NCI-H1417 treated with DMSO at 0.1 percent for 48 hours (cell line): ENCODE measurements around the gene CDRT4.
"Not testable (repeated sequence)": the region's sequence is repeated elsewhere in the genome, so short reads cannot be mapped to it uniquely, and the experiment has no call there.

Experiments used
- DNase-seq: peaks from one replicate; lab custom pipeline; 2025; lab: John Stamatoyannopoulos, UW

CDRT4 gene

GRCh38 chr17:15456972-15457722 lies 10.3 kb downstream of the CDRT4 start:
- no peak for DNase-seq

DNA sequence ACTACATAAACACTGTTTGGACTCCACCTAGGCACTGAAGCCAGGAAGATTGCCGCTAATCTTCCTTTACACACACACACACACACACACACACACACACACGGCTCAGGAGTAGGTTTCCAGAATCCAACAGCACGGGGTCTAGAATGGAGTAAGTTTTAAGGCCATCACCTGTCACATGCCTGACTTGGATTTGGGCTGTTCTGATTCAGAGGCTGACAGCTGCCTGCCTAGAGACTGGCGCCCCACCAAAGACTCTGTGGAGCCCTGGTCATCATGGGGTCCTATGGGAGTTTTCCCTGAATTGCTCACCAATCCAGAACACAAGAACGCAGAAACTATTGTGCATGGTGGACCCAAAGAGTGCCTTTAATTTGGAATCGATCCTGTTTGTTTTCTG lies 10.9 kb downstream of the CDRT4 start:
- no peak for DNase-seq

DNA sequence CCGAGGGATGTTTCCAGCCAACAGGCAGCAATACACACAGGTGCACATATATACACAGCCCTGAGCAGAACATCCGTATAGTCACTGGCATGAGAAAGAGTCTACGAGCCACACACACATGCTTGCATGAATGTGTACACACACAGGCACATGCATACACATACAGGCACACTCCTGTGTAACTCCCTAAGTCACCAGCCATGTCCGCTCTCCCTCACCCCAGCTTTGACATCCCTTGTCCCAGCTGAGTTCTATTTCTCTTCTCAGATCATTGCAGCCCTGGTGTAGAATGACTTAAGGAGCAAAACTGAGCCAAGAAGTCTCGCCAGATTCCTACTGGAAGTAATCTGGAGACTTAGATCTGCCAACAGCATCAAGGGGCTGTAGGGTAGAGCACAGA lies 13.1 kb downstream of the CDRT4 start:
- DNase-seq: no peak

DNA sequence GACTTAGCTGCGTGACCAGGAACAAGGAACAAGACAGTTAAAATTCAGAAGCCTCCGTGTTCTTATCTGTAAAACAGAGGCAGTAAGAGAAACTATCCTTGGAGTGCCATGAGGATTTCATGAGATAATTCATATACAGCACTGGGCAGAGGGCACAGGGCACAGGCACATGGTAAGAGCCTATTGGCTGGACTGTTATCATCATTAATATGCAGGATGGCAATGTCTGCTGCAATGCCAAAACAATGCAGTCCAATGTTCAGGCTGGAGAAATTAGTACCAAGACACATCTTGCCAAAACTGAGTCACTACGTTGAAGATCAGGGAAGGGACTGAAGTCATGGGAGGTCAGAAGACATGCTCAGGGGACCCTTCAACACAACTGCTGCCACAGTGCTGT lies 13.6 kb downstream of the CDRT4 start:
- DNase-seq: no peak

DNA sequence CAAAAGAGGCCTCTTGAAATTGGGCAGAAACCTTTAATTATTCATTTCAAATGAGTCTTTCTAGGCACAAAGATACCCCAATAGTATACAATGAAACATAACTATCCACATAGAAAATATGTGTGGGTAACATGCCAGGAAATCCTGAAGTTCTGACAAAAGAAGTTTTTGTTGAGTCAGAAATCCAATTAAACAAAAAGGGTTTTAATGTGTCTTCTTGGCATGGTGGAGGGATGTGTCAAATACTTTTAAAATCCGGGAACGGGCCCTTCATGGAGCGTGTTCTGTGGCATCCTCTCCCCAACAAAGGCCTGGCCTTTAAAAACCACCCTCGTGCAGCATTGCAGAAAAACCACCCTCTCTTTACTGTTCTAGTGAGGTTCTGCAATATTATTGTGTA lies 14.2 kb downstream of the CDRT4 start:
- DNase-seq: no peak

- DNase-seq: no peak
These were observed 14.7 kb downstream of the CDRT4 start for GRCh38 chr17:15452746-15453145.

DNA sequence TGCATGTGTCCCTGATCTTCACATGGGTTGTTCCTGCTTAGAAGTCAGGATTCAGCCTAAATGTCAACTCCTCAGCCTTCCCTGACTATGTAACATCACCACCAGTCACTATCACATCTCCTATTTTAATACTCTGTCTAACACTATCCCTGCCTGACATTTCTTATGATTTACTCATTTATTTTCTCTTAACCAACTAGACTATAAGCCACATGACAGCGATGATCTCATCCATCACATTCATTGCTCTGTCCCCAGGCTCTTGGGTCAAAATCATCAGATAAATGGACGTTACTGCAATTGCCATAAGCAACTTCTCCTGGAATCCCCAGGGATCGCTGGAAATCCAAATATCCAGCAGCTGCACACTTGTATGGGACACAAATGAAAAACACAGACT lies 15.7 kb downstream of the CDRT4 start:
- DNase-seq: no peak

GRCh38 chr17:15448580-15448956 lies 18.9 kb downstream of the CDRT4 start:
- no peak for DNase-seq

DNA sequence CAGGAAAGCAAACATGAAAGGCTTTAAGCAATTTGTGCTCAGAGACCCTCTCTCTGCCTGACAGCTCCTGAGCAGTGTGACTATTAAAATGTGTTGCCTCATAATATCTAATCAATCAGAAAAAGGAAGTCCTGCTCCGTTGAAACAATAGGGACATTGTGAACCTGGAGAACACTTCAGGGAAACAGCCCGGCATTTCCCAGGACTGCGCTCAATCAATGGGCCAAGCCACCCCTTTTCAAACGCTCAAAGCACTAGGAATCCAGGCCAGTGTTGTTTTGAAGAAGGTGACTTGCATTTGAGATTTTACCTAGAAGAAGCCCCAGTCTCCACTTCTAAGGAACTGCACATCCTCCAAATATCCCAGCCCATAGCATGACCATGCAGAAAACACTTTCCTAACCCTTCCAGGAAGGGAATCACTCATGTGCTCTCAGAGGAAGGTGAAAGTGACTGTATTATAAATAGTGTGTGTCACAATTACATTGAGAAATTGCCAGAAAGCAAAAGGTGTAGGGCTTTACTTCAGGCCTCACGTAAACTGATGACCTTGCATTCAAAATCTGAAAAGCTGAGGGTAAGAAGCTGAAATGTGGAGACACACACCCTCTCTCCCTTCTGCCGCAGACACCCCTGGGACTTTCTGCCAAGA lies 19.4 kb downstream of the CDRT4 start:
- DNase-seq: no peak

DNA sequence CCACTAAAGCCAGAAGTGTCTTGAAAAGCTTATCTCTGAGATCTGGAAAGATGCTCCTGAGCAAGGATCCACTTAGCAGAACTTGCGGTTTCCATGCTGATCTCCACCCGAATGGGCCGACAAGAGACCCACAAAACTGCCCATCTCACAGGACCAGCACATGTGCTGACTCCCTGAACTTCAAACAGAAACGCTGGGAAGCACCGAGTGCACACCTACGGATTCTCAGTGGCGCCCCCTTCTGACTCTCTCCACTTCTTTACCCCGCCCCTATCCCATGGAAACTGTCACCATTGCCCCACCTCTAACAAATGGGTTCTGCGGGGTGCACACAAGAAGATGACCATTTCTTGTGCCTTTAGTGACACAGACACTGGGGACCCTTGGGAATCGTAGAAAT lies 21.4 kb downstream of the CDRT4 start:
- no peak for DNase-seq

DNA sequence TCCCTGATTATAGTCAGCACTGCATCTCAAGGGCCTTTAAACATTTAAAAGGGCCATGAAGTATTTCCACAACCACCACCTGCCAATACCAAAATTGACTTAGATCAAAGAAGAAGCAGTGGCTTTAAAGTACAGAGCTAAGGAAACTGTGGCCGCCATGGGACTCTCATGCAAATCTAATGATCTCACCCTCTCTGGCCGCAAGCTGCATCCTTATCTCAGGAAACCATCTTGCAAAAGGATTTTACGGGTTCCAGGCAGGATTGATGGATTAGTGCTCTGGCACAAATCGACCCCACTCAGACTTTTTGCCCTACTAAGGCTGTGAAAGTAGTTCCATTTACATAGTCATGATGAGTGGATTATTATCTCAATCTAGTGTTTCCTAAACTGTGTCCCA lies 22.6 kb downstream of the CDRT4 start:
- no peak for DNase-seq

DNA sequence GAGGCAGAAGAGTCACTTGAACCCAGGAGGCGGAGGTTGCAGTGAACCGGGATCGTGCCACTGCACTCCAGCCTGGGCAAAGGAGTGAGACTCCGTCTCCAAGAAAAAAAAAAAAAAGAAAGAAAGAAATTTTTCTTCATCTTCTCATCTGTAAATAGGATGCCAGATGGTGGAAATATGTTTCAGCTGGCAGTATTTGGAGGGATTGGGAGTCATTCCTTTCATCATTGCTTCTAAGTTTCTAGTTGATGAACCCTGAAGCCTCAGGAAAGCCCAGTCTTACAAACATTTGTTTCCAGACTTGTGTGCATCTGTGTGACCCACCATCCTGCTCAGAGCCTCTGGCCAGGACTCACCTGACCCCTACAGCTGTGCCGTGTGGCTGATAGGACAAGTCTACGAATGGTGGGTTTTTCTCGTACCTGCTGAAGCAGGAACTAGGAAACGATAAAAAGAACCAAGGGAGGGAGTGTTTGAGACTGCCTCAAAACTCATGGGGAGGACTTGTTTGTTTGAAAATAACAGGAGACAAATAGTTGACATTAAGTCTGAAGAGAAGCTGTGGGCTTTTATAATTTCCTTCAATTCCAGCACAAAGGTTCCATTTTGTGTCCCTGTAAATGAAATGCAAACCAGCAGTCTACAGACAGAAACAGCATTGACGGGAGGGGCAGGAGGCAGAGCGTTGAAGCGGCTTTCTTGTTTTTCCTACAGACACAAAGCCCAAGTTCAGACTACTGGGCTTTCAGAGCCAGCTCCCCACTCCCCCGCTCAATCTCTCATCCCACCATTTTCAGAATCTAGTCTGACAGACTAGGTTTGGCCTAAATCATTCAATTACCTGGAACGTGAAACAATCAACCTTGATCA lies 24.9 kb downstream of the CDRT4 start:
- no peak for DNase-seq

DNA sequence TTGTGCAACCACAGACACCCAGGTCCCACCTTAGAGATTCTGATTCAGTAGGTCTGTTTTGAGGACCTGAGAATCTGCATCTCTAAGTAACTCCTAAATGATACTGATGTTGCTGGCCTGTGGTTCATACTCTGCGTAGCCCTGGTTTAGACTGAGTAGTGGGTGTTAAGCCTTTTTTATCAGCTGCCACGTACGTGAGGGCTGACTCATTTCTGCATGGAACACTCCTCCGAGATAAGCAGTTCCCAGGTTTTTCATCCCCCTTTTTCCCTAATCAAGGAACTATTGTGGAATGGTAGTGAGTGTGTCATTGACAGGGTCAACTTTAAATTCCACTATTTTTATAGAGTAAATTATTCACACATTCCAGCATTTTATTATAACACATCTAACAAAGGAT lies 26.1 kb downstream of the CDRT4 start:
- no peak for DNase-seq

DNA sequence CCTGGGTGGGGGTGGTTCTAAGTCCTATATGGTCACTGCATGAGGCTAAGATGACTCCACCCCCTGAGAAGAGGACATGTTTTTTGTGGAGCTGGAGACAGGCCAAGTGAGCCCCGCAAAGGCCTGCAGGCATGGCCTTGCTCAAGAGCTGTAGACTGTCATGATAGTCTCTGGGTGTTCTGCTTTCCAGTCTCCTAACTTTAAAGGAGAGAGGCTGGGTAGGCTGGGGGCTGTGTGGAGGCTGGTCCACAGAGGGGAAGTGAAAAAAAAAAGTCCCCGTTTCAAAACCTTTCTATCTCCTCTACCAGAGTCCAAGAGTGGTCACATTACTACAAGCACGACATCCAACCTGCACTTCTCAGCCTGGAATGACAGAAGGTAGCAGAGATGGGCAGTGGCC lies 27.1 kb downstream of the CDRT4 start:
- DNase-seq: no peak

- DNase-seq: not testable (repeated sequence)
These were observed 28.0 kb downstream of the CDRT4 start for GRCh38 chr17:15439205-15439985.

DNA sequence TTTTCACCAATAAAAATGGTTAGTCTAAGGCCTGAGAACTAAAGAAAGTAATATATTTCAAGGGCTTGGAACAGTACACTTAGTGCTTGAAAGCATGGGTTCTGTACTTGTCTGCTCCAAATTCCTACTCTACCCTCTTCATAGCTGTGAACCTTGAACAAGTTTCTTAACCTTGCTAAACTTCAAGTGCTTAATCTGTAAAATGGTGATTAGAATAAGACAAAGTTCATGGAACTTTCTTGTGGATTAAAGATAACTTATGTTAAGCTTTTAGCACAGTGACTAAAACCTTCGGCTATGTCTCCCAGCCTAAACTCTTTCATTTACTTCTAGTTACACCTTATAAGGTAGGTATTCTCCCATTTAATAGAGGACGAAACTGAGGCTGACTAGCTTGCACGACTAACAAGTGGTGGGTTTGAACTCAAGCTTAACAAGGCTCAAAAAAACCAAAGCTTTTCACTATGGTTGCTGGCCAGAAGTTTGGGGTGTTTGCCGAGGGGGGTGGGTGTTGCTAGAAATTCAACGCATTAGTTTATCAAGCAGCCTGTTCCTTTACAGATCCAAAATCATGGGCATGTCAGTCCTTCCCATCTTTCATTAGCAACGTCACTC lies 28.8 kb downstream of the CDRT4 start:
- no peak for DNase-seq

GRCh38 chr17:15437303-15437635 lies 30.2 kb downstream of the CDRT4 start:
- no peak for DNase-seq

- DNase-seq: no peak
These were observed 30.7 kb downstream of the CDRT4 start for GRCh38 chr17:15436473-15437302.

DNA sequence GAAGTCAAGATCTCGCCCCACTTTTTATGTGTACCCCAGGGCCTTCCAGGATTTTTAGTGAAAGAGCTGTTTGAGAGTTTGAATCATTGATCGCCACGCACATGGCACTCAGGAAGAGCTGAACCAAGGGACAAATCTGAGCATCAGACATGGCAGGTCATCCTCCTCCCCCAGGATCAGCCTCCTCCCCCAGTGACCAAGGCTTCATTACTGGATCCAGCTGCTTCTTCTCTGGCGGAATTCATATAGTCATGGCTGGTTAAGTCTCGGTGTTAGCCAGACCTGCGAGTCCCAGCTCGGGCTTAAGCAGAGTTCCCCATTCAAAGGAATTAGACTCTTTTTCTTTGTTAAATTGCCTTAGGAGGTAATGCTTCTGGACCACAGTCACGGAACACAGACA lies 32.5 kb downstream of the CDRT4 start:
- no peak for DNase-seq

DNA sequence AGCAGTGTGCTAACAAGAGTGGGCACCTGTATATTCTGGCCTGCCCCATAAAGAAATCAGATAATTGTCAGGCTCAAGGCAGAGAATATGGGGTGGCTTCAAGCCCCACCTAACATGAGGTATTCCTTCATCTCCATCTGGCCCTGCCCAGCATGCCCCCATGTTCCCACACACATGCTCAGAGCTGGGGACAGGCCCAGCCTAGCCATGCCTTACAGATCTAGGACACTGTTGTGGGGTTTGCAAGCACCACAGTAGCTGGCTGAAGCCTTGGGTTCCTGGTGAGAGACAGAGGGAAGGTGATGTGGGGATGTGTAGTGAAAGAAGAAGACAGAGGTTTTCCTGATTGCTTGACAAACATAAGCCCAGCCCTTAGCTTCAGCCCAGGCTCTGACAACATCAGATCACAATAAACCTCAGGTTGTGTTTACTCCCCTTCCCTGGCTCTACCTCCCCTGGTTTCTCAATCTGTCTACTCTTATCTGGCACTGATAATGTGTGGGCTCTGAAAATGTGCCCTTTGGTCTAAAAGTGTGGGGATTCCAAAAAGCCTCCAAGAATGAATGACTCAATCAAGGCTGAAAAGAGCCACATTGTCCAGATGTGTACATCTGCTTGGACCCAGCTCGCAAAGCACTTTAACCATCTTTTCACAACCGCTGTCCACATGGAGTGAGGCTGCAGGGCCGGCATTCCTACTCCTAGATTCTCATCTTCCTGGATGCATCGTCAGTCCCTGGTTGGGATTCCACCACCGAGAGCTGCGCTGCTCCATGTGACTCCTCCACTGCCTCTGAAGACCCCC lies 34.4 kb downstream of the CDRT4 start:
- DNase-seq: no peak
